Sigmoid colon (tissue), 7 donors: ENCODE data around the gene FIBIN. TPM values are rescaled to one million over a fixed set of nuclear protein-coding genes. Genes with fewer than 3 reads are reported as not detected.

Experiments used
- DNase-seq: peaks from one replicate; pipeline ENCODE4 v3.0.0-alpha.2; 2019
- H3K27ac ChIP-seq, 4 donors: fragments of 200-600 bp; sonication (generic); one replicate each; pipeline ENCODE4 v1.5.1; 2016 to 2019; ENCODE audit warnings: mild to moderate bottlenecking in 1 of 4
- H3K27me3 ChIP-seq, 3 donors: fragments of 200-600 bp; sonication (generic); one replicate each; pipeline ENCODE4 v1.5.1; 2019; ENCODE audit warnings: mild to moderate bottlenecking in 1 of 3
- H3K36me3 ChIP-seq, 4 donors: fragments of 200-600 bp; sonication (generic); one replicate each; pipeline ENCODE4 v1.5.1; 2016 to 2019
- H3K4me1 ChIP-seq, 4 donors: fragments of 200-600 bp; sonication (generic); one replicate each; pipeline ENCODE4 v1.5.1; 2017 to 2019
- H3K4me3 ChIP-seq, 4 donors: fragments of 200-600 bp; sonication (generic); one replicate each; pipeline ENCODE4 v1.5.1; 2017 to 2019; ENCODE audit warnings: mild to moderate bottlenecking in 2 of 4, moderate library complexity in 1 of 4
- H3K9me3 ChIP-seq, 4 donors: fragments of 200-600 bp in 3 of 4; sonication (generic) in 3 of 4; one replicate each; pipeline versions ENCODE4 v1.5.1 to v1.6.1; 2013 to 2019
- EP300 ChIP-seq, 4 donors: sonication (generic); formaldehyde crosslinking; IDR thresholded peaks; one replicate each; pipeline ENCODE4 v1.6.1; 2017; ENCODE audit warnings: antibody characterized with exemption in 4 of 4
- POLR2A ChIP-seq, 2 donors: fragments of 450-650 bp; IDR thresholded peaks; one replicate each; pipeline ENCODE4 v1.6.1; 2016; ENCODE audit warnings: antibody characterized with exemption in 2 of 2, mild to moderate bottlenecking in 2 of 2, moderate library complexity in 2 of 2
- POLR2AphosphoS5 ChIP-seq, 4 donors: sonication (generic); formaldehyde crosslinking; IDR thresholded peaks; one replicate each; pipeline ENCODE4 v1.6.1; 2017; ENCODE audit warnings: antibody characterized with exemption in 4 of 4
- WGBS, 2 donors: extraction: QIAGEN DNeasy Blood & Tissue Kit; methylation state at CpG; one replicate each; pipeline ENCODE4 v1.1.7; 2013; 5-methylcytosine and 5-hydroxymethylcytosine counted together
- intact Hi-C: fragments of 100-400 bp; cut with DNase I; formaldehyde crosslinking; loops from one replicate; pipeline ENCODE4 v1.15.1; 2023
- polyA plus RNA-seq, 3 donors: library from polyadenylated mRNA; stranded (reverse); fragments of 200-250 nt; gene quantifications; one replicate each; pipeline ENCODE4 v1.2.3, GENCODE V29; 2013
- total RNA-seq, 4 donors: library from RNA; depleted of rRNA; stranded (reverse); fragments of >200 nt; gene quantifications; one replicate each; pipeline ENCODE4 v1.1.0, GENCODE V29; 2016
- TF ChIP-seq, protein P1 (sequence below), 4 experiments: fragments of 450-650 bp in 3 of 4; fragments of 200-600 bp in 1 of 4; IDR thresholded peaks; one replicate each; pipeline ENCODE4 v1.5.1; 2016 to 2019; ENCODE audit warnings: antibody characterized with exemption in 4 of 4, mild to moderate bottlenecking in 3 of 4, moderate library complexity in 2 of 4
- donor health status: healthy with polysubstance abuse.
- donor health status: Bipolar disorder and iron deficiency.
- donor health status: healthy.

Gene FIBIN
- total and polyA plus RNA-seq, 7 donors, result 0.46 to 54.6 (median 29.1) TPM

DNA sequence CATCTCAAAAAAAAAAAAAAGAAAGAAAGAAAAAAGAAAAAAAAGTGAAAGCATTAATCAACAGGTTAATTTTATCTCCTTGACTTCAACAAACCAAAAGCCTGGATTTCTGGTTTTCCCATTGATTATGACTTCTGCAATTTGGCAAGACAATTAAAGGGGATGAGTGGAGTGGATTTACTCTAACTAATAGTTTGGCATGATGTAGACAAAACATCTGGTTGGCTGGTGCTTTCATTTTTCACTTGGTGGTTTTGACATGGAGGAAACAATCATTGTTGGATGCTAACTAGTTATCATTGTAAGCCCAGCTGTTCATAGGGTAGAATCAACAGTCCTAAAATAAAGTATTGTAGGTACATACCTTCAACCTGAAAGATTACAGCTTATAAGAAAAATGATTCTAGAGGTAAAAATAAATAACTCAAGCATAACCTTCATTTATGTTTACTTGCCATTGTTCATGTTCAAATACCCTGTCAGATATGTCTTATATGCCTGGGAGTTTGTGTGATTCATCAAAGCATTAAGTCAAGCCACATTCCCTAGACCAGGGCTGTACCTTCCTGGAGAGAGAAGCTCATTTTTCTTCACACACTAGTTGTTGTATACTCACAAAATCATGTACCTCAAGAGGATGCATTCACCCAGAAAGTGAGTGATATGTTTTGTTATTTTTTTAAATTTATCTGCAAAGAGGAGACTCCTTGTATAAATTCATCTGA, 15.1 kb downstream of the FIBIN start:
- no peak for DNase-seq
- intact Hi-C loops, result loop anchor here (10.0 kb wide), 1 partner anchor 116 kb away; no protein-coding TSS in a partner anchor

DNA sequence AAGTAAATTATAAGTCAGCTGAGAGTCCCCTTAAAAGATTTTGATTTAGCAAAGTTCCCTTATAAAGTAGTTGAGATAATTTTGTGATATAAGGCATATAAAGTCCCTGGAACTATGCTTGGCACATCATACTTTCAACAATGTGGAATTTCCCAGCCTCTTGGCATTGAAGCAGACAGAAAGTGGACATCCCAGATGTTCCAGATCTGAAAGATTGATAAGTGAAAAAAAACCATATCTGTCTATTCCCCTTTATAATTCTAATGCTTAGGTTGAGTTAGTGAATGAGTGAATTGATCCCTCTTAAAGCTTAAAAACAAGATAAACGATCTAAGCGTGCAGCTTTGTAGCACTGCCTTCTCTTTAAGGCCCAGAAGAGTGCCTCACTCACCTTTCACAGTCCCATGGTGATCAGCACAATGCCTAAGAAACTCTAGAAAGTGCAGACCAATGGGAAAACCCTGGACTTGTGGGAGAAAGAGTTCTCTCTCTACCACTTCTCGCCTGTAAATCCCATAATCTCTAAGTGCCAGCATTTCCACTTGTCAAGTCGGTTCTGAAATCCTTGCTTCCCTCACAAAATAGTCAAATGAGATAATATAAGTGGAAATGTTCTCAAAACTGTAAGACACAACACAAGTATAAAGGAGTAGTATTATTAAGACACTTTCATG, 17.8 kb downstream of the FIBIN start:
- intact Hi-C loops, result loop anchor here (5.0 kb wide), 1 partner anchor 79 kb away; no protein-coding TSS in a partner anchor
- Histone ChIP-seq H3K27ac (peak overlapping the region in 3 of 4 donors; percentile 57 to 71 (median 65)), H3K4me3 (no peak overlapping the region), H3K4me1 (peaks cover 0 to 35% (median 31%) of the 10 kb centered on the region in 4 donors), H3K27me3 (no peaks in the 10 kb centered on the region), H3K36me3 (no peaks in the 10 kb centered on the region), H3K9me3 (no peaks in the 10 kb centered on the region)
- DNase-seq, result no peak
- TF ChIP-seq POLR2AphosphoS5 (IDR thresholded peaks at IDR 0.05) (no peak), EP300 (IDR thresholded peaks at IDR 0.05) (no peak)
- TF ChIP-seq, protein P1, sequence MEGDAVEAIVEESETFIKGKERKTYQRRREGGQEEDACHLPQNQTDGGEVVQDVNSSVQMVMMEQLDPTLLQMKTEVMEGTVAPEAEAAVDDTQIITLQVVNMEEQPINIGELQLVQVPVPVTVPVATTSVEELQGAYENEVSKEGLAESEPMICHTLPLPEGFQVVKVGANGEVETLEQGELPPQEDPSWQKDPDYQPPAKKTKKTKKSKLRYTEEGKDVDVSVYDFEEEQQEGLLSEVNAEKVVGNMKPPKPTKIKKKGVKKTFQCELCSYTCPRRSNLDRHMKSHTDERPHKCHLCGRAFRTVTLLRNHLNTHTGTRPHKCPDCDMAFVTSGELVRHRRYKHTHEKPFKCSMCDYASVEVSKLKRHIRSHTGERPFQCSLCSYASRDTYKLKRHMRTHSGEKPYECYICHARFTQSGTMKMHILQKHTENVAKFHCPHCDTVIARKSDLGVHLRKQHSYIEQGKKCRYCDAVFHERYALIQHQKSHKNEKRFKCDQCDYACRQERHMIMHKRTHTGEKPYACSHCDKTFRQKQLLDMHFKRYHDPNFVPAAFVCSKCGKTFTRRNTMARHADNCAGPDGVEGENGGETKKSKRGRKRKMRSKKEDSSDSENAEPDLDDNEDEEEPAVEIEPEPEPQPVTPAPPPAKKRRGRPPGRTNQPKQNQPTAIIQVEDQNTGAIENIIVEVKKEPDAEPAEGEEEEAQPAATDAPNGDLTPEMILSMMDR (IDR thresholded peaks at IDR 0.05), result no peak
- WGBS, 2 donors, result 57 to 67% methylated on average over 4 of the region's 4 CpGs

More for the DNA sequence above, 15.1 kb downstream of the FIBIN start:
- Histone ChIP-seq H3K36me3 (no peaks in the 10 kb centered on the region), H3K4me1 (peaks cover 0 to 28% (median 27%) of the 10 kb centered on the region in 4 donors), H3K4me3 (no peak overlapping the region), H3K27me3 (no peaks in the 10 kb centered on the region), H3K9me3 (no peaks in the 10 kb centered on the region), H3K27ac (no peak overlapping the region)
- no peak for TF ChIP-seq POLR2A (IDR thresholded peaks at IDR 0.05)
- TF ChIP-seq, protein P1 (IDR thresholded peaks at IDR 0.05), result no peak
- TF ChIP-seq POLR2AphosphoS5 (IDR thresholded peaks at IDR 0.05), result no peak
- TF ChIP-seq EP300 (IDR thresholded peaks at IDR 0.05), result no peak

DNA sequence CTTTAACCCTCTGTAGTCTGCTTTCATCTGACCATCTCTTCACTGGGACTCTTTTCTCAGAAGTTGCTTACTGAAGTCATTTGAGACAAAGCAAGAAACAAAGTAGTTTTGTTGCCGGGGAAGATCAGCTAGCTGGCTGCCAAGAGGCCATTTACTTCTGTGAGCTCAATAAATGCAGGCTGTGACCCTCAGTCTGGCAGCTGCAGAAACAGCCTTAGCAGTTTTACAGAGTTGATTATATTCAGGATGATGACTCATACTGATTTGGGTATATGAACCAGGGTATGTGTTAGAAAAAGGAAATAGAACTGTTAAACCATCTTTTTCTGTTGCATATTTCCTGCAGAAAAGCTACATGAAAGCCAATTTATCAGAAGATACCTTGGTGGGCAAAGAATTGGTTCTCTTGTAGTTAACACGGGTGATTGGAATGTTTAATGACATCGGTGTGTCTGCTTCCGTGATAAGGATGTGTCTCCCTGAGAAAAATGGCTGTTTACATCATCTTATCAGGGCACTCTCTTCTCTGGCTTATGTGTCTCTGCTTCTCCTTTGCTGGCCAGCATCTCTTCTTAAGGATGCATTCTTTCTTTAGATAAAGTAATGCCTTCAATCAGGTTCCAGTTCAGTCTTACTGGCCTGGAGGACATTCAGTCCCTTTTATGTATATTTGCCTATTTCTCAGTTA, 18.5 kb downstream of the FIBIN start:
- WGBS, 2 donors, result 6 to 30% methylated on average over 4 of the region's 4 CpGs

DNA sequence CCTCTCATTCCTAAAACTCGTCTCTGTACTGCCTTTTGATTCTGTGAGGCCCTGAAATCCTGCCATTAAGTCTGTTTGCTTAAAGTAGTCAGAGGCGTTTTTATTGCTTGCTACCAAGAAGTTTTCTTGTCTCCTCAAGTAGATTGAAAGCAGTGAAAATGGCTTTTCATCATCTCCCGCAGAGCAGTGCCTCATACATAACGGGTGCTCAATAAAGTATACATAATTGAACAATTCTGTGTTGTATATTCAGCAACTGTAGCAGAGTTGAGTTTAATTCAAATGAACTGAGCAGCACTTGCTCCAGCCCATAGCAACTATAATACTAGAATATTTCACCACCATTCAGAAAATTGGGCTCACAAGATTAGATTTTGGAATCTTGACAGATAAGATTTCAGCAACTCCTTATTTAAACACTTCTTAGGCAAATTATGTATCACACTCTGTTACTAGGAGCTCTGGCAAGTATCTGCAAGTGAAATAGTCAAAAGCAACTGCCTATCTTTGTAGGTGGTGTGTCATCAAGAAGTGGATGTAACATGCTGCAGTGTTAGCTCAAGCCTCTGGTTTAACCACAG, 20.0 kb downstream of the FIBIN start:
- no peak for TF ChIP-seq POLR2A (IDR thresholded peaks at IDR 0.05)
- TF ChIP-seq POLR2AphosphoS5 (IDR thresholded peaks at IDR 0.05), result peak in 2 of 4 donors; percentile 17 to 43
- 13 to 52% methylated on average over 4 of the region's 4 CpGs for WGBS, 2 donors
- no peaks in the 10 kb centered on the region for H3K36me3 ChIP-seq

More for the DNA sequence above, 18.5 kb downstream of the FIBIN start:
- peaks cover 0 to 35% (median 31%) of the 10 kb centered on the region in 4 donors for H3K4me1 ChIP-seq
- no peaks in the 10 kb centered on the region for H3K36me3 ChIP-seq
- H3K4me3 ChIP-seq, result no peak overlapping the region
- peak overlapping the region in 3 of 4 donors; percentile 57 to 71 (median 65) for H3K27ac ChIP-seq
- intact Hi-C loops, result loop anchor here (5.0 kb wide), 1 partner anchor 80 kb away; no protein-coding TSS in a partner anchor
- H3K27me3 ChIP-seq, result no peaks in the 10 kb centered on the region
- H3K9me3 ChIP-seq, result no peaks in the 10 kb centered on the region
- TF ChIP-seq, protein P1 (IDR thresholded peaks at IDR 0.05), result no peak
- DNase-seq, result no peak

More for the DNA sequence above, 20.0 kb downstream of the FIBIN start:
- Histone ChIP-seq H3K4me3 (no peak overlapping the region), H3K27me3 (no peaks in the 10 kb centered on the region), H3K9me3 (no peaks in the 10 kb centered on the region), H3K4me1 (peaks cover 0 to 35% (median 31%) of the 10 kb centered on the region in 4 donors), H3K27ac (peak overlapping the region; percentile 10 to 71 (median 44))
- intact Hi-C loops, result loop anchor here (5.0 kb wide), 1 partner anchor 82 kb away; no protein-coding TSS in a partner anchor
- no peak for DNase-seq
